A549 (cell line): ENCODE data around the gene SLC16A3. TPM values are rescaled to one million over a fixed set of nuclear protein-coding genes. Genes with fewer than 3 reads are reported as not detected.

Source experiments
- ATAC-seq, 2 experiments: fragments of 200-7000 bp in 1 of 2; fragments of >200 bp in 1 of 2; cut with Nextera tagmentation in 1 of 2; cut with Tn5 transposase in 1 of 2; 3 replicates each; pipeline versions ENCODE4 v1.8.0 to v1.9.1; 2018 to 2020; ENCODE audit warnings: mild to moderate bottlenecking in 1 of 2, moderate library complexity in 1 of 2
- CTCF ChIA-PET: fragments of 300-600 bp; sonication (Branson Sonifier 250); formaldehyde crosslinking; extraction: SDS; loops from one replicate; lab custom pipeline; 2021; ENCODE audit warnings: antibody characterized with exemption, inconsistent platforms; lab: Yijun Ruan, JAX
- POLR2A ChIA-PET: fragments of 350-600 bp; formaldehyde crosslinking; extraction: SDS; loops from one replicate; lab custom pipeline; 2021; ENCODE audit warnings: antibody characterized with exemption, inconsistent platforms; lab: Yijun Ruan, JAX
- DNase-seq, 2 experiments: peaks; one replicate each; pipeline versions ENCODE4 v3.0.0 to v3.0.0-alpha.2; 2011 to 2016; ENCODE audit warnings: low read depth in 1 of 2, low spot score in 1 of 2
- FAIRE-seq: peaks from 2 replicates; lab custom pipeline; 2011; peaks lifted over from hg19 to GRCh38; lab: Jason Lieb, UNC
- H3K27ac ChIP-seq, 2 experiments: fragments of >200 bp; sonication (Bioruptor Twin); formaldehyde crosslinking; 3 replicates each; pipeline ENCODE4 v1.5.1; 2016 to 2017
- H3K4me1 ChIP-seq: fragments of >200 bp; sonication (Bioruptor Twin); formaldehyde crosslinking; 3 replicates; pipeline ENCODE4 v1.6.1; 2016
- H3K4me2 ChIP-seq: fragments of >200 bp; sonication (Bioruptor Twin); formaldehyde crosslinking; 3 replicates; pipeline ENCODE4 v1.6.1; 2016
- H3K4me3 ChIP-seq: fragments of >200 bp; sonication (Bioruptor Twin); formaldehyde crosslinking; 3 replicates; pipeline ENCODE4 v1.5.1; 2016
- H3K9me3 ChIP-seq: fragments of >200 bp; sonication (Bioruptor Twin); formaldehyde crosslinking; 3 replicates; pipeline ENCODE4 v1.6.1; 2016
- ESRRA ChIP-seq: fragments of 150-350 bp; IDR thresholded peaks from 2 replicates; pipeline ENCODE4 v1.6.1; 2014; ENCODE audit warnings: mild to moderate bottlenecking, low read length, borderline replicate concordance
- FOSB ChIP-seq: fragments of 250-450 bp; sonication (Bioruptor Pico); IDR thresholded peaks from 2 replicates; pipeline ENCODE4 v1.5.0; 2020; ENCODE audit warnings: mild to moderate bottlenecking, moderate library complexity
- FOSL2 ChIP-seq, 2 experiments: fragments of 450-650 bp in 1 of 2; fragments of >200 bp in 1 of 2; sonication (Bioruptor Twin) in 1 of 2; formaldehyde crosslinking; IDR thresholded peaks; 2 replicates each; pipeline versions ENCODE4 v1.5.0 to v1.6.1; 2016 to 2020; ENCODE audit warnings: mild to moderate bottlenecking in 1 of 2, moderate library complexity in 1 of 2
- FOXS1 ChIP-seq: fragments of 250-450 bp; sonication (Bioruptor Pico); IDR thresholded peaks from 2 replicates; pipeline ENCODE4 v1.5.0; 2020; ENCODE audit warnings: mild to moderate bottlenecking, moderate library complexity
- GATA3 ChIP-seq: IDR thresholded peaks from 2 replicates; pipeline ENCODE4 v1.6.1; 2012; ENCODE audit warnings: borderline replicate concordance
- HOXA7 ChIP-seq: fragments of 250-450 bp; sonication (Bioruptor Pico); IDR thresholded peaks from 2 replicates; pipeline ENCODE4 v1.5.0; 2020; ENCODE audit warnings: mild to moderate bottlenecking, moderate library complexity
- HOXB13 ChIP-seq: fragments of 250-450 bp; sonication (Bioruptor Pico); IDR thresholded peaks from 2 replicates; pipeline ENCODE4 v1.5.0; 2020; ENCODE audit warnings: low read depth, mild to moderate bottlenecking, moderate library complexity
- JUNB ChIP-seq: fragments of >200 bp; sonication (Bioruptor Twin); formaldehyde crosslinking; IDR thresholded peaks from 2 replicates; pipeline ENCODE4 v1.6.1; 2016
- KDM5A ChIP-seq: fragments of 200-600 bp; sonication (generic); IDR thresholded peaks from 2 replicates; pipeline ENCODE4 v1.6.1; 2016; ENCODE audit warnings: antibody characterized with exemption, mild to moderate bottlenecking
- MAFK ChIP-seq: fragments of 450-650 bp; IDR thresholded peaks from 2 replicates; pipeline ENCODE4 v1.6.1; 2014; ENCODE audit not compliant: partially characterized antibody
- MAX ChIP-seq: IDR thresholded peaks from 2 replicates; pipeline ENCODE4 v1.6.1; 2012
- MAZ ChIP-seq: fragments of 150-350 bp; IDR thresholded peaks from 2 replicates; pipeline ENCODE4 v1.6.1; 2014; ENCODE audit warnings: antibody characterized with exemption, low read depth, low read length, borderline replicate concordance
- NFE2L2 ChIP-seq: fragments of 150-350 bp; conservative IDR thresholded peaks from 2 replicates; pipeline ENCODE4 v1.6.1; 2014; ENCODE audit warnings: low read length
- NPAS2 ChIP-seq: fragments of 250-450 bp; sonication (Bioruptor Pico); IDR thresholded peaks from 2 replicates; pipeline ENCODE4 v1.8.0; 2022; ENCODE audit warnings: mild to moderate bottlenecking, moderate library complexity, borderline replicate concordance
- PHF8 ChIP-seq: fragments of 200-600 bp; sonication (generic); IDR thresholded peaks from 2 replicates; pipeline ENCODE4 v1.6.1; 2016; ENCODE audit warnings: low read depth, mild to moderate bottlenecking, antibody characterized with exemption, moderate library complexity, borderline replicate concordance
- RAD21 ChIP-seq, 2 experiments: fragments of >200 bp in 1 of 2; sonication (Bioruptor Twin) in 1 of 2; formaldehyde crosslinking in 1 of 2; IDR thresholded peaks in 1 of 2; conservative IDR thresholded peaks in 1 of 2; 2 replicates in 1 of 2; 3 replicates in 1 of 2; pipeline ENCODE4 v1.6.1; 2012 to 2018; ENCODE audit warnings: inconsistent platforms in 1 of 2
- RARB ChIP-seq: fragments of 250-450 bp; sonication (Bioruptor Pico); IDR thresholded peaks from 2 replicates; pipeline ENCODE4 v1.8.0; 2021; ENCODE audit warnings: mild to moderate bottlenecking, moderate library complexity
- SMC3 ChIP-seq: fragments of >200 bp; sonication (Bioruptor Twin); formaldehyde crosslinking; IDR thresholded peaks from 3 replicates; pipeline ENCODE4 v1.6.1; 2018; ENCODE audit warnings: inconsistent platforms
- TFCP2L1 ChIP-seq: fragments of 250-450 bp; sonication (Bioruptor Pico); IDR thresholded peaks from 2 replicates; pipeline ENCODE4 v1.5.0; 2021; ENCODE audit warnings: mild to moderate bottlenecking
- TP53 ChIP-seq: fragments of 250-450 bp; sonication (Bioruptor Pico); IDR thresholded peaks from 2 replicates; pipeline ENCODE4 v1.5.0; 2021; ENCODE audit warnings: mild to moderate bottlenecking, moderate library complexity
- ZSCAN20 ChIP-seq: fragments of 250-450 bp; sonication (Bioruptor Pico); IDR thresholded peaks from 2 replicates; pipeline ENCODE4 v1.8.0; 2022; ENCODE audit warnings: mild to moderate bottlenecking, moderate library complexity
- WGBS: methylation state at CpG from one replicate; pipeline ENCODE4 v1.1.6; 2017; ENCODE audit errors: missing lambda C conversion rate; 5-methylcytosine and 5-hydroxymethylcytosine counted together
- polyA plus RNA-seq, 4 experiments: library from polyadenylated mRNA; depleted of rRNA in 3 of 4; stranded (reverse); fragments of >200 nt; fragmentation: RNase III in 1 of 4; extraction: RNeasy Plus Mini Kit Qiagen cat#74134 plus additional on column Dnase treatment in 1 of 4; gene quantifications; 2 replicates in 3 of 4; 3 replicates in 1 of 4; pipeline ENCODE4 v1.2.3, GENCODE V29; 2011 to 2017
- TF ChIP-seq, protein P1 (sequence below): fragments of 200-600 bp; sonication (generic); IDR thresholded peaks from 2 replicates; pipeline ENCODE4 v1.6.1; 2016; ENCODE audit warnings: antibody characterized with exemption, mild to moderate bottlenecking, moderate library complexity
- TF ChIP-seq, protein P2 (sequence below): fragments of 150-350 bp; IDR thresholded peaks from 2 replicates; pipeline ENCODE4 v1.6.1; 2014; ENCODE audit warnings: low read depth, mild to moderate bottlenecking, low read length
- TF ChIP-seq, protein P3 (sequence below): fragments of 450-650 bp; IDR thresholded peaks from 2 replicates; pipeline ENCODE4 v1.6.1; 2014; ENCODE audit warnings: antibody characterized with exemption
- TF ChIP-seq, protein P4 (sequence below): fragments of >200 bp; sonication (Bioruptor Twin); formaldehyde crosslinking; IDR thresholded peaks from 3 replicates; pipeline ENCODE4 v1.6.1; 2016

Gene SLC16A3
- polyA plus RNA-seq, 2 of the 4 experiments (the other 2 are of a cell fraction) = 28.6 to 90.9 TPM

- FAIRE-seq = no peak
- peak overlapping the region; percentile 6; the same call in 1 of the 3 replicates for H3K4me3 ChIP-seq
- H3K9me3 ChIP-seq = peaks cover 11% of the 10 kb centered on the region
- ChIA-PET POLR2A (no interaction called here), CTCF (interaction anchor here (0.8 to 1.6 kb wide), 7 partner anchors 10 to 257 kb away, joined by 3 to 4 read pairs (median 3); no protein-coding TSS in a partner anchor)
- WGBS = 81% methylated on average over 9 of the region's 9 CpGs
- peak overlapping the region; percentile 66 for H3K4me2 ChIP-seq
- H3K27ac ChIP-seq = peak overlapping the region; percentile 87 to 88
- no peak for DNase-seq
- peaks cover 49% of the 10 kb centered on the region for H3K4me1 ChIP-seq
- no peak for ATAC-seq
- TF ChIP-seq, protein P1, sequence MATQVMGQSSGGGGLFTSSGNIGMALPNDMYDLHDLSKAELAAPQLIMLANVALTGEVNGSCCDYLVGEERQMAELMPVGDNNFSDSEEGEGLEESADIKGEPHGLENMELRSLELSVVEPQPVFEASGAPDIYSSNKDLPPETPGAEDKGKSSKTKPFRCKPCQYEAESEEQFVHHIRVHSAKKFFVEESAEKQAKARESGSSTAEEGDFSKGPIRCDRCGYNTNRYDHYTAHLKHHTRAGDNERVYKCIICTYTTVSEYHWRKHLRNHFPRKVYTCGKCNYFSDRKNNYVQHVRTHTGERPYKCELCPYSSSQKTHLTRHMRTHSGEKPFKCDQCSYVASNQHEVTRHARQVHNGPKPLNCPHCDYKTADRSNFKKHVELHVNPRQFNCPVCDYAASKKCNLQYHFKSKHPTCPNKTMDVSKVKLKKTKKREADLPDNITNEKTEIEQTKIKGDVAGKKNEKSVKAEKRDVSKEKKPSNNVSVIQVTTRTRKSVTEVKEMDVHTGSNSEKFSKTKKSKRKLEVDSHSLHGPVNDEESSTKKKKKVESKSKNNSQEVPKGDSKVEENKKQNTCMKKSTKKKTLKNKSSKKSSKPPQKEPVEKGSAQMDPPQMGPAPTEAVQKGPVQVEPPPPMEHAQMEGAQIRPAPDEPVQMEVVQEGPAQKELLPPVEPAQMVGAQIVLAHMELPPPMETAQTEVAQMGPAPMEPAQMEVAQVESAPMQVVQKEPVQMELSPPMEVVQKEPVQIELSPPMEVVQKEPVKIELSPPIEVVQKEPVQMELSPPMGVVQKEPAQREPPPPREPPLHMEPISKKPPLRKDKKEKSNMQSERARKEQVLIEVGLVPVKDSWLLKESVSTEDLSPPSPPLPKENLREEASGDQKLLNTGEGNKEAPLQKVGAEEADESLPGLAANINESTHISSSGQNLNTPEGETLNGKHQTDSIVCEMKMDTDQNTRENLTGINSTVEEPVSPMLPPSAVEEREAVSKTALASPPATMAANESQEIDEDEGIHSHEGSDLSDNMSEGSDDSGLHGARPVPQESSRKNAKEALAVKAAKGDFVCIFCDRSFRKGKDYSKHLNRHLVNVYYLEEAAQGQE = no peak
- TF ChIP-seq, protein P2, sequence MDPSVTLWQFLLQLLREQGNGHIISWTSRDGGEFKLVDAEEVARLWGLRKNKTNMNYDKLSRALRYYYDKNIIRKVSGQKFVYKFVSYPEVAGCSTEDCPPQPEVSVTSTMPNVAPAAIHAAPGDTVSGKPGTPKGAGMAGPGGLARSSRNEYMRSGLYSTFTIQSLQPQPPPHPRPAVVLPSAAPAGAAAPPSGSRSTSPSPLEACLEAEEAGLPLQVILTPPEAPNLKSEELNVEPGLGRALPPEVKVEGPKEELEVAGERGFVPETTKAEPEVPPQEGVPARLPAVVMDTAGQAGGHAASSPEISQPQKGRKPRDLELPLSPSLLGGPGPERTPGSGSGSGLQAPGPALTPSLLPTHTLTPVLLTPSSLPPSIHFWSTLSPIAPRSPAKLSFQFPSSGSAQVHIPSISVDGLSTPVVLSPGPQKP = no peak
- TF ChIP-seq HOXA7 (CRISPR knock-in tag) (peak; percentile 69; the same call in 1 of the 2 replicates), FOSB (peak; percentile 72; the same call in 1 of the 2 replicates), FOXS1 (CRISPR knock-in tag) (peak; percentile 18; the same call in 1 of the 2 replicates), KDM5A (no peak), MAZ (no peak)
These were observed 58.4 kb downstream of the SLC16A3 start for GRCh38 chr17:82287013-82287867.

GRCh38 chr17:82287868-82288801 lies 59.3 kb downstream of the SLC16A3 start:
- Histone ChIP-seq H3K27ac (peak overlapping the region; percentile 87 to 88), H3K4me1 (peaks cover 40% of the 10 kb centered on the region), H3K9me3 (peaks cover 11% of the 10 kb centered on the region), H3K4me2 (peak overlapping the region; percentile 66), H3K4me3 (peak overlapping the region; percentile 6; the same call in 1 of the 3 replicates)
- ATAC-seq (peak; percentile 65 to 72), DNase-seq (peak; percentile 85 to 99), FAIRE-seq (peak; percentile 76)
- 17% methylated on average over 19 of the region's 19 CpGs for WGBS
- ChIA-PET CTCF (interaction anchor here (0.8 to 1.6 kb wide), 6 partner anchors 9 to 122 kb away, joined by 3 to 4 read pairs (median 3); no protein-coding TSS in a partner anchor), POLR2A (interaction anchor here (1.1 to 1.6 kb wide), 3 partner anchors 10 to 43 kb away, joined by 3 to 11 read pairs (median 4); no protein-coding TSS in a partner anchor)
- TF ChIP-seq, protein P3, sequence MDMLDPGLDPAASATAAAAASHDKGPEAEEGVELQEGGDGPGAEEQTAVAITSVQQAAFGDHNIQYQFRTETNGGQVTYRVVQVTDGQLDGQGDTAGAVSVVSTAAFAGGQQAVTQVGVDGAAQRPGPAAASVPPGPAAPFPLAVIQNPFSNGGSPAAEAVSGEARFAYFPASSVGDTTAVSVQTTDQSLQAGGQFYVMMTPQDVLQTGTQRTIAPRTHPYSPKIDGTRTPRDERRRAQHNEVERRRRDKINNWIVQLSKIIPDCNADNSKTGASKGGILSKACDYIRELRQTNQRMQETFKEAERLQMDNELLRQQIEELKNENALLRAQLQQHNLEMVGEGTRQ = peak; percentile 100
- TF ChIP-seq MAX (peak; percentile 98), TFCP2L1 (CRISPR knock-in tag) (no peak), JUNB (peak; percentile 76; the same call in 1 of the 2 replicates), RAD21 (conservative IDR thresholded peaks at IDR 0.05 in 1 of 2, IDR thresholded peaks at IDR 0.05 in 1 of 2) (peak in 1 of 2 experiments; percentile 44; a peak in 2 of 5 replicates), NFE2L2 (no peak; the same call in 1 of the 2 replicates), TP53 (CRISPR knock-in tag) (peak; percentile 68; the same call in 1 of the 2 replicates), ESRRA (peak; percentile 94), MAFK (no peak), ZSCAN20 (CRISPR knock-in tag) (peak; percentile 85), NPAS2 (CRISPR knock-in tag) (peak; percentile 100), HOXB13 (CRISPR knock-in tag) (peak; percentile 79; the same call in 1 of the 2 replicates), FOSL2 (IDR thresholded peaks at IDR 0.05) (peak; percentile 51; the same call in 1 of the 2 replicates), FOSL2 (CRISPR knock-in tag; IDR thresholded peaks at IDR 0.05) (peak; percentile 91), GATA3 (peak; percentile 56), PHF8 (no peak), RARB (CRISPR knock-in tag) (no peak; the same call in 1 of the 2 replicates), FOSB (no peak), SMC3 (0 out of 3 replicates have a peak, but pooled peaks have one; percentile 5)
- TF ChIP-seq, protein P4, sequence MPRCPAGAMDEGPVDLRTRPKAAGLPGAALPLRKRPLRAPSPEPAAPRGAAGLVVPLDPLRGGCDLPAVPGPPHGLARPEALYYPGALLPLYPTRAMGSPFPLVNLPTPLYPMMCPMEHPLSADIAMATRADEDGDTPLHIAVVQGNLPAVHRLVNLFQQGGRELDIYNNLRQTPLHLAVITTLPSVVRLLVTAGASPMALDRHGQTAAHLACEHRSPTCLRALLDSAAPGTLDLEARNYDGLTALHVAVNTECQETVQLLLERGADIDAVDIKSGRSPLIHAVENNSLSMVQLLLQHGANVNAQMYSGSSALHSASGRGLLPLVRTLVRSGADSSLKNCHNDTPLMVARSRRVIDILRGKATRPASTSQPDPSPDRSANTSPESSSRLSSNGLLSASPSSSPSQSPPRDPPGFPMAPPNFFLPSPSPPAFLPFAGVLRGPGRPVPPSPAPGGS = no peak; the same call in 2 of the 3 replicates
